Measurements from ENCODE around the gene WNT7B. TPM values are rescaled to one million over a fixed set of nuclear protein-coding genes. Genes with fewer than 3 reads are reported as not detected.

WNT7B gene
- total RNA-seq, 5 donors from 2014 or later (not counting 1 experiment from before 2014, with no cell fraction given) = 0.15 TPM; not detected in 4

GRCh38 chr22:45872659-45873263, 104.2 kb downstream of the WNT7B start:
- Histone ChIP-seq H3K4me3 (ENCODE audit: control insufficient read depth in 1 of 2, extremely low read depth in 1 of 2, low read length in 1 of 2) (no peak overlapping the region), H3K9me3 (no peaks in the 10 kb centered on the region), H3K4me1 (ENCODE audit: control insufficient read depth in 1 of 2, extremely low read depth in 1 of 2, insufficient read depth in 2 of 2, low read length in 2 of 2) (no peaks in the 10 kb centered on the region), H3K27me3 (replicated peaks in 1 of 2; ENCODE audit: control insufficient read depth in 2 of 2, extremely low read depth in 1 of 2, insufficient read depth in 2 of 2, low read length in 1 of 2) (peaks cover 6 to 42% of the 10 kb centered on the region in 2 experiments), H3K27ac (ENCODE audit: low read length) (no peak overlapping the region), H3K36me3 (ENCODE audit: control insufficient read depth in 2 of 2, extremely low read depth in 1 of 2, insufficient read depth in 1 of 2, low read length in 1 of 2) (no peaks in the 10 kb centered on the region)
- Mint-ChIP-seq H3K36me3 (peaks cover 9% of the 10 kb centered on the region), H3K27ac (no peak overlapping the region), H3K27me3 (peaks cover 12 to 38% of the 10 kb centered on the region in 2 donors), H3K9me3 (peaks cover 0 to 10% (median 5%) of the 10 kb centered on the region in 3 donors), H3K4me3 (no peak overlapping the region), H3K4me1 (peaks cover 0 to 9% (median 0%) of the 10 kb centered on the region in 3 donors)
- DNase-seq = no peak
- CTCF ChIA-PET = no interaction called here
- no CpG with 5 or more reads among the region's 3 CpGs for WGBS (ENCODE audit: insufficient coverage)
- ATAC-seq (replicated peaks in 1 of 4) = no peak
- POLR2A ChIA-PET = no interaction called here

GRCh38 chr22:45871721-45872120, 105.2 kb downstream of the WNT7B start:
- H3K27ac ChIP-seq (ENCODE audit: low read length) = no peak overlapping the region
- H3K36me3 ChIP-seq (ENCODE audit: control insufficient read depth in 2 of 2, extremely low read depth in 1 of 2, insufficient read depth in 1 of 2, low read length in 1 of 2) = no peaks in the 10 kb centered on the region
- peaks cover 6 to 41% of the 10 kb centered on the region in 2 experiments for H3K27me3 ChIP-seq (replicated peaks in 1 of 2; ENCODE audit: control insufficient read depth in 2 of 2, extremely low read depth in 1 of 2, insufficient read depth in 2 of 2, low read length in 1 of 2)
- Mint-ChIP-seq H3K27ac (no peak overlapping the region), H3K9me3 (peaks cover 0 to 10% (median 5%) of the 10 kb centered on the region in 3 donors), H3K4me3 (no peak overlapping the region), H3K4me1 (peaks cover 0 to 9% (median 0%) of the 10 kb centered on the region in 3 donors), H3K27me3 (peaks cover 12 to 29% of the 10 kb centered on the region in 2 donors), H3K36me3 (peaks cover 9% of the 10 kb centered on the region)
- CTCF ChIA-PET = no interaction called here
- POLR2A ChIA-PET = no interaction called here
- ATAC-seq (replicated peaks in 1 of 4) (no peak), DNase-seq (no peak)
- no CpG with 5 or more reads among the region's 6 CpGs for WGBS (ENCODE audit: insufficient coverage)
- no peaks in the 10 kb centered on the region for H3K4me1 ChIP-seq (ENCODE audit: control insufficient read depth in 1 of 2, extremely low read depth in 1 of 2, insufficient read depth in 2 of 2, low read length in 2 of 2)
- H3K4me3 ChIP-seq (ENCODE audit: control insufficient read depth in 1 of 2, extremely low read depth in 1 of 2, low read length in 1 of 2) = no peak overlapping the region
- H3K9me3 ChIP-seq = no peaks in the 10 kb centered on the region

Other genes with a start within 250 kb of the WNT7B start
- gene PPARA, start 173.4 kb upstream of the WNT7B start, total RNA-seq = 10 to 100 TPM; 11.0 to 22.2 (median 19.6) TPM